Measurements from ENCODE around the gene RFX7. TPM values are rescaled to one million over a fixed set of nuclear protein-coding genes. Genes with fewer than 3 reads are reported as not detected.

Gene RFX7
- total RNA-seq, 1 donor from 2014 or later: 51.2 TPM

GRCh38 chr15:56088389-56088788 is 155.3 kb downstream of the RFX7 start:
- Mint-ChIP-seq H3K4me1 (no peaks in the 10 kb centered on the region), H3K27me3 (ENCODE audit: low read depth) (no peaks in the 10 kb centered on the region), H3K4me3 (no peak overlapping the region), H3K9me3 (peaks cover 15% of the 10 kb centered on the region), H3K27ac (no peak overlapping the region), H3K36me3 (peaks cover 15% of the 10 kb centered on the region)
- no peak for DNase-seq (ENCODE audit: low spot score in 2 of 2, unreplicated experiment in 2 of 2)
- TF ChIP-seq, protein P1, sequence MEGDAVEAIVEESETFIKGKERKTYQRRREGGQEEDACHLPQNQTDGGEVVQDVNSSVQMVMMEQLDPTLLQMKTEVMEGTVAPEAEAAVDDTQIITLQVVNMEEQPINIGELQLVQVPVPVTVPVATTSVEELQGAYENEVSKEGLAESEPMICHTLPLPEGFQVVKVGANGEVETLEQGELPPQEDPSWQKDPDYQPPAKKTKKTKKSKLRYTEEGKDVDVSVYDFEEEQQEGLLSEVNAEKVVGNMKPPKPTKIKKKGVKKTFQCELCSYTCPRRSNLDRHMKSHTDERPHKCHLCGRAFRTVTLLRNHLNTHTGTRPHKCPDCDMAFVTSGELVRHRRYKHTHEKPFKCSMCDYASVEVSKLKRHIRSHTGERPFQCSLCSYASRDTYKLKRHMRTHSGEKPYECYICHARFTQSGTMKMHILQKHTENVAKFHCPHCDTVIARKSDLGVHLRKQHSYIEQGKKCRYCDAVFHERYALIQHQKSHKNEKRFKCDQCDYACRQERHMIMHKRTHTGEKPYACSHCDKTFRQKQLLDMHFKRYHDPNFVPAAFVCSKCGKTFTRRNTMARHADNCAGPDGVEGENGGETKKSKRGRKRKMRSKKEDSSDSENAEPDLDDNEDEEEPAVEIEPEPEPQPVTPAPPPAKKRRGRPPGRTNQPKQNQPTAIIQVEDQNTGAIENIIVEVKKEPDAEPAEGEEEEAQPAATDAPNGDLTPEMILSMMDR (IDR thresholded peaks at IDR 0.05; ENCODE audit: unreplicated experiment): no peak

- DNase-seq (ENCODE audit: low spot score in 2 of 2, unreplicated experiment in 2 of 2): no peak
- peaks cover 9% of the 10 kb centered on the region for H3K36me3 Mint-ChIP-seq
- peaks cover 15% of the 10 kb centered on the region for H3K9me3 Mint-ChIP-seq
- TF ChIP-seq, protein P1 (IDR thresholded peaks at IDR 0.05; ENCODE audit: unreplicated experiment): no peak
- H3K27me3 Mint-ChIP-seq (ENCODE audit: low read depth): no peaks in the 10 kb centered on the region
- no peak overlapping the region for H3K27ac Mint-ChIP-seq
- H3K4me3 Mint-ChIP-seq: no peak overlapping the region
- H3K4me1 Mint-ChIP-seq: no peaks in the 10 kb centered on the region
Measured at GRCh38 chr15:56086566-56086965, 157.1 kb downstream of the RFX7 start.

DNA sequence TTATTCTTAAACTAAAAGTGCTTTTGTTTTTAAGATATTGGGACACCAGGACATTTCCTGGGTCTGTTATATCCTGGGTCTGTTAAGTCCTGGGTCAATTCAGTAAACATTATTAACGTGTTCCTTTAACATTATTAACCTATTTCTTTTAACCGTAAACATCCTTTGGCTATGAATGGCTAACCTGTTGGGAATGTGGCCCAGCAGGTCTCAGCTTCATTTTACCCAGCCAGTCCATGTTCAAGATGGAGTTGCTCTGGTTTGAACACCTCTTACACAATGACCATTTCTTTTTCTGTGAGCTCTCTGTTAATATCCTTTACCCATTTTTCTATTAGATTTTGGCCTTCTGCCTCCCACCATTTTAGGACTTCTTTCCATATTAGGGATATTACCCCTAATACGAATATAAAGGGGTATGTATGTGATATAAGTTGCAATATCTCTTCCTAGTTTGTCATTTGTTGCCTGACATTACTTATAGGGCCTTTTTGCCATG is 161.4 kb downstream of the RFX7 start:
- Mint-ChIP-seq H3K9me3 (peaks cover 11% of the 10 kb centered on the region), H3K27ac (no peak overlapping the region), H3K4me3 (no peak overlapping the region), H3K27me3 (ENCODE audit: low read depth) (no peaks in the 10 kb centered on the region), H3K4me1 (no peaks in the 10 kb centered on the region), H3K36me3 (peaks cover 2% of the 10 kb centered on the region)
- TF ChIP-seq, protein P1 (IDR thresholded peaks at IDR 0.05; ENCODE audit: unreplicated experiment): no peak
- no peak for DNase-seq (ENCODE audit: low spot score in 2 of 2, unreplicated experiment in 2 of 2)

- Mint-ChIP-seq H3K27me3 (ENCODE audit: low read depth) (no peaks in the 10 kb centered on the region), H3K4me3 (no peak overlapping the region), H3K36me3 (peaks cover 2% of the 10 kb centered on the region), H3K27ac (no peak overlapping the region), H3K4me1 (no peaks in the 10 kb centered on the region), H3K9me3 (peaks cover 7% of the 10 kb centered on the region)
- DNase-seq (ENCODE audit: low spot score in 2 of 2, unreplicated experiment in 2 of 2): no peak
- TF ChIP-seq, protein P1 (IDR thresholded peaks at IDR 0.05; ENCODE audit: unreplicated experiment): no peak
Measured at GRCh38 chr15:56077081-56077480, 166.6 kb downstream of the RFX7 start.

GRCh38 chr15:56076640-56077039 is 167.0 kb downstream of the RFX7 start:
- Mint-ChIP-seq H3K9me3 (peaks cover 10% of the 10 kb centered on the region), H3K4me3 (no peak overlapping the region), H3K4me1 (no peaks in the 10 kb centered on the region), H3K27ac (no peak overlapping the region), H3K36me3 (peaks cover 2% of the 10 kb centered on the region), H3K27me3 (ENCODE audit: low read depth) (no peaks in the 10 kb centered on the region)
- DNase-seq (ENCODE audit: low spot score in 2 of 2, unreplicated experiment in 2 of 2): no peak
- TF ChIP-seq, protein P1 (IDR thresholded peaks at IDR 0.05; ENCODE audit: unreplicated experiment): no peak

Measured in mesothelial cell of epicardium (in vitro differentiated cells).